SKM-1 (cell line): Measurements from ENCODE around the gene DCUN1D2.
"Not testable (repeated sequence)": the region's sequence is repeated elsewhere in the genome, so short reads cannot be mapped to it uniquely, and the experiment has no call there.

Source experiments
- DNase-seq: peaks from one replicate; lab custom pipeline; 2025; ENCODE audit not compliant: unreplicated experiment; lab: John Stamatoyannopoulos, UW

Gene DCUN1D2

DNA sequence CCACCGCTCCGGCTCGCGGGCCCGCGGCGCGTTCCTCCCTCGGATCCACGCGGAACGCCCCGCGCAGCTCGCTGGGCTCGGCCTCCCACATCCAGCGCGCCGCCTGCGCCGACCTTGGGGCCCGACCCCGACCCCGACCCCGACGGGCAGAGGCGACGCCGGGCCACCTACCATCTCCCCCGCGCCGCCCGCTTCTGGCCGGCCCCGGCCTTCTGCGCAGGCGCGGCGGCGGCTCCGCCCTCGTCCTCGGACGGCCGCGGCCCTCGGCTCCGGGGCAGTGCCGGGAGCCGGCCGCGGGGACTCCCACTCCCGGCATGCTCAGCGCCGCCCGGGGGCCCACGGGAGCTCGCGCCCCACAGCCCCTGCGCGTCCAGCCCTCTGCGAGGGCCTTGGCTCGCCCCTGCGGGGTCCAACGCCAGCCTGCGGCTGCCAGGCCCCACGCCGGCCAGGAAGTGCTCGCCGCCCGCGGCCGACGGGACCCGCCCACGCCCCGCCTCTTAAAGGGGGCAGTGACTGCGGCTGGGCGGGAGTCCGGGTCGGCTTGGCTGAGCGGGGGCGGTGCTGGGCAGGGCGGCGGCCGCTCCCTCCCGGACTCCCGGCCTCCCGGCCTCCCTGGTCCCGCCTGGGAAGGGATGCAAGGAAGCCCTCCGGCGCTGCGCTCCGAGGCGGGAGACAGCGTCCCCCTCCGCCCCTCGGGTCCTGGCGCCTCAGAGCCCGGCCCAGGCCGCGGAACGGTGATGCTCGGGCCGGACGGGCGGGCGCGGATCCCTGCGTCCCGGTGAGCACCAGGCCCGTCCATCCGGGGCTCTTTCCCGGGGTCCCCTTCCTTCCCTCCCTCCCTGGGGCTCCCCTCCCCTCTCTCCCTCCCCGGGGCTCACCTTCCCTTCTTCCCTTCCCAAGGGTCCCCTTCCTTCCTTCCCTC, at the start of gene DCUN1D2:
Gene DCUN1D2 (minus strand): TSS at position 216 of the 922 bp plus-strand sequence. CDS start 42 bp downstream, at position 174.
- DNase-seq = peak; percentile 48

- DNase-seq = no peak
Measured at GRCh38 chr13:113539822-113540221, 49.3 kb upstream of the DCUN1D2 start.

- DNase-seq = no peak
Measured at GRCh38 chr13:113539176-113539575, 48.7 kb upstream of the DCUN1D2 start.

DNA sequence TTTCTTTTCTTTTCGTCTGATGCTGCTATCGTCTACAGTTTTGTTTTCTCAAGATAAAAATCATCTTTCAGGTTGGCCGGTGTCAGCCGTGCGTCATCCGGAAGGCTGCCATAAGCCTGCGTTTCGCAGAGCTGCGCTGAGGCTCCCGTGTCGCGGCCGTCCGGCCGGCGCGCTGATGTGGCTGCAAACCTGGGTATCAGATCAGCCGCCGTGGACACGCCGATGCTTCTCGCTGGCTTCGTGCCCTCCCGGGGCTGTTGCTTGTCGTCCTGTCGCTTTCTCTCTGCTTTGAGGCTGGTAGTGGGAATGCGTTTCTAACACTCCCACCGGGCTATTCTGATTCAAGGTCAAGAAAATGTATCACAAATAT, 48.2 kb upstream of the DCUN1D2 start:
- no peak for DNase-seq

- DNase-seq = no peak
Measured at GRCh38 chr13:113537909-113538688, 47.6 kb upstream of the DCUN1D2 start.

GRCh38 chr13:113537205-113537604, 46.7 kb upstream of the DCUN1D2 start:
- DNase-seq = no peak

- DNase-seq = no peak
Measured at GRCh38 chr13:113536461-113537110, 46.1 kb upstream of the DCUN1D2 start.

DNA sequence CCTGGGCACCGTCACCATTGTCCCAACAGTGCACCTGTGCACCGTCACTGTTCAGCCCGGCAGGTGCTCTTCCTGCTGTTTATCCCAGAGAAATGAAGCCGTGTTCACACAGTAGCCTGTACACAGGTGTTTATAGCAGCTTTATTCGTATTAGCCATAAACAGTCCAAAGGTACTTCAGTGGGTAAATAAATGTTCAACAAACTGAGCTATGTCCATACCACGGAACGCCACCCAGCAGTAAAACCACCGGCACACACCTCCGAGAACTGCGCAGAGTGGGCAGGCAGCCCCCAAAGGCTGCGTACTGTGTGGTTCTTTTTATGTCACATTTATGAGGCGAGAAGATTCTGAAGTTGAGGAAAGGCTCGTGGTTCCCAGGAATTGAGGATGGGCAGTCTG, 44.9 kb upstream of the DCUN1D2 start:
- DNase-seq = no peak

DNA sequence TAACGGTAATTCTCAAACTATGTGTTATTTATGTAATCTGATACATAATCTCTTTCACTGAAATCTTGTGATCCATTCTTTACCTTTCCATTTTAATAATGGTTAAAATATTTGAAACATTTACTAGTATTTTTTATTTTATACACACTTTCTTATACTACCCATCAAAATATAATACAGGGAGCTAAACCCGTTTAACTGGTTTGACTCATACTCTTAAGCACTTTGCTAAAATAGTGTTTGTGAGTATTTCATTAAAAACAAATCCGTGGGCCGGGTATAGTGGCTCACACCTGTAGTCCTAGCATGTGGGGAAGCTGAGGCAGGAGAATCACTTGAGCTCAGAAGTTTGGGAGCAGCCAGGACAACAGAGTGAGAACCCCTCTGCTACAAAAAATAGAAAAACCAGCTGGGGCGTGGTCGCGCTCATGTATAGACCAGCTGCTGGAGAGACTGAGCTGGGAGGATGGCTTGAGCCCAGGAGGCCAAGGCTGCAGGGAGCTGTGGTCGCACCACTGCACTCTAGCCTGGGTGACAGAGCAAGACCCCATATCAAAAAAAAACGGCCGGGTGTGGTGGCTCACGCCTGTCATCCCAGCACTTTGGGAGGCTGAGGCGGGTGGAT, 43.8 kb upstream of the DCUN1D2 start:
- DNase-seq = no peak

GRCh38 chr13:113533161-113533840, 42.8 kb upstream of the DCUN1D2 start:
- DNase-seq = no peak

DNA sequence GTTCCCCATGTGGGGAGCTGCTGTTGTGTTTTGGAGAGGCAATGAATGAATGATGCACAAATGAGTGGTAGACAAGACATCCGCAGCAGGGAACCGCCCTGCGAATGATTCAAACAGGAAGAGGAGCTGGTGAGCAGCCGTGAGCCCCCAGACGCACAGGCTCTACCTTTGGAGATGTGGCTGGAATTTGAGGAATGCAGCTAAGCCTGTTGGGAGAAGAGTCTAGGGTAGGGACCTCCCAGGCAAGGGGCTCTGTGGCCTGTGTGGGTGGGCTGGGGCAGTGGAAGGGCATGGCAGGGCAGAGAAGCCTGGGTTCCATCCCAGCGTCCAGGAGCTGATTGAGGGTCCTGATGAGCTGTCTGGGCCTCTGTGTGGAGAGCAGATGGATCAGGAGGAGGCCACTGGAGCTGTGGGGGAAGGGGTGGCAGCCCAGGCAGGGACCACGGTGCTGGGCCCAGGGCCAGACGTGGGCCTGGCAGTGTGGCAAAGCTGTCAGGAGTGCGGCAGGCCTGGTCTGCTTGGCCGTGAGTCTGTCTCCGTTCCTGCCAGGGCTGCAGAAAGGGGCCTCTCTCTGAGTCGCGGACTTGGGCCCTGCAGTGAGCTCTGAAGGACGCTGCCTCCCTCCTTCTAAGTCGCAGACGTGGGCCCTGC, 41.8 kb upstream of the DCUN1D2 start:
- DNase-seq = no peak

- DNase-seq = no peak
Measured at GRCh38 chr13:113531041-113531873, 40.7 kb upstream of the DCUN1D2 start.

DNA sequence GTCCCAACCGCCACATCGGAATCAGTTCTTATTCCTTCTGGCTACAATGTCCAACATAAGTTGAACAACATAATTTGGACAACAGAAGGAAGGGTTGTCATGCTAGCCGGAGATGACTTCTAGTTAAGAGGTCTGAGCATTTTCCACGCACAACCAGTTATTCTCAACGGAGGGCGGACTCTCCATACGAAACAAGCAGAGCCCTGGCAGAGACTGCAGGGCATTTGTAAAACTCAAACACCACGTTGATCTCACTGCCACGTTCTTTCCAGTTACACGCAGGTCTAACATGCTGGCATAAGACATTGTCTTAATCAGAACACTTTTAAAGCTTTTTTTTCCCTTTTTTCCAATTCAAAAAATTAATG, 38.3 kb upstream of the DCUN1D2 start:
- DNase-seq = no peak

DNA sequence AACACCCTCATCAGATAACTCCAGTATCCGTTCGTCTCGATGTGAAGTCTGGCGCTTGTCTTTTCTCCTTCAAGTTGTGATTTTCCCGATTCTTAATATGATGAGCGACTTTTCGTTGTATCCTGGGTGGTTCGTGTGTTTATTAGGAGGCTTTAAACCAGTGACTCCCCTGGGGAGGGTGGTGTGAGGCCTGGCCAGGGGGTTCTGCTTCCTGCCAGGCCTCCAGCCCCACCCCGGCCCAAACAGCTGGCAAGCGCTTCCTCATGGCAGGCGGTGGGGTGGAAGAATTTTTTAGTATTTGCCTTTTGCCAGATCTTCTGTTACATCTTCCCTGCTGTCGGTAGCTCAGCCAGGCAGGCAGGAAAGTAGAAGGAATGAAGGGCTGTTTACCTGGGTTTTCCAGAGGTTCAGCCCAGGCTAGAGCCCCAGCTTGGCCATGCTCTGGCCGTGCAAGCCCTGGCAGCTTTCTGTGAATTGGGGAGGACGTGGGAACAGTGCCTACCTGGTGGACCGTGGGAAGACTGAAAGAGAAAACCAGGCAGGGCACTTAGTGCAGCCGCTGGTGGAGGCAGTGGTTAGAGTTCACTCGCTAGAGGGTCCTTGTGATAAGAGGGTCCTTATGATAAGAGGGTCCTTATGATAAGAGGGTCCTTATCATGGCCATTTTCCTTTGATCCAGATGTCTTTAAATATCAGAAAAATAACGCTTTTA, 37.7 kb upstream of the DCUN1D2 start:
- no peak for DNase-seq

GRCh38 chr13:113527272-113527958, 36.9 kb upstream of the DCUN1D2 start:
- peak; percentile 23 for DNase-seq

DNA sequence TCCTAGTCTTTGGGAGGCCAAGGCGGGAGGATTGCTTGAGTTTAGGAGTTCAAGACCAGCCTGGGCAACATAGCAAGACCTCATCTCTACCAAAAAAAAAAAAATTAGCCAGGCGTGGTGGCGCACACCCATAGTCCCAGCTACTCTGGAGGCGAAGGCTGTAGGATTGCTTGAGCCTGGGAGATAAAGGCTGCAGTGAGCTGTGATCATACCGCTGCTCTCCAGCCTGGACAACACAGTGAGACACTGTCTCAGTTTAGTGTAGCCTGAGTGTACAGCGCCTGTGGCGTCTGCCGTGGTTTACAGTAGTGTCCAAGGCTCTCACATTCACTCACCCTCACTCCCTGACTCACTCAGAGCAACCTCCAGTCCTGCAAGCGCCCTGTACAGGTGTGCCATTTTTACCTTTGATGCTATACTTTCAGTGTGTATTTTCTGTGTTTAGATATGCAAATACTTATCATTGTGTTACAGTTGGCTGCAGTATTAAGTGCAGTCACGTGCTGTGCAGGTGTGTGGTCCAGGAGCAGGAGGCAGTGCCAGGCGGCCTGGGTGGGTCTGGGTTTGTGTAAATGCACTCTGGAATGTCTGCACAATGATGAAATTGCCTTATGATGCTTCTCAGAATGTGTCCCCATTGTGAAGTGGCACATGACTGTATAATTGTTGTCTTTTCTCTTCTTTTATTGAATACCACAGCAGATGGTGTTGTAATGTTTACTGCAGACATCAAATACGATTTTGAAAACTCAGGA, 36.1 kb upstream of the DCUN1D2 start:
- no peak for DNase-seq

GRCh38 chr13:113522438-113522837, 31.9 kb upstream of the DCUN1D2 start:
- DNase-seq = not testable (repeated sequence)
